Activated naive CD4-positive, alpha-beta T cell treated with Interleukin-2 at 50 U/mL for 16 hours (primary cell): ENCODE results near the gene TMSB4X.
"Not testable (repeated sequence)": the region's sequence is repeated elsewhere in the genome, so short reads cannot be mapped to it uniquely, and the experiment has no call there.

Experiments
- DNase-seq: peaks from one replicate; pipeline ENCODE4 v3.0.0-alpha.2; 2020

Gene TMSB4X

DNA sequence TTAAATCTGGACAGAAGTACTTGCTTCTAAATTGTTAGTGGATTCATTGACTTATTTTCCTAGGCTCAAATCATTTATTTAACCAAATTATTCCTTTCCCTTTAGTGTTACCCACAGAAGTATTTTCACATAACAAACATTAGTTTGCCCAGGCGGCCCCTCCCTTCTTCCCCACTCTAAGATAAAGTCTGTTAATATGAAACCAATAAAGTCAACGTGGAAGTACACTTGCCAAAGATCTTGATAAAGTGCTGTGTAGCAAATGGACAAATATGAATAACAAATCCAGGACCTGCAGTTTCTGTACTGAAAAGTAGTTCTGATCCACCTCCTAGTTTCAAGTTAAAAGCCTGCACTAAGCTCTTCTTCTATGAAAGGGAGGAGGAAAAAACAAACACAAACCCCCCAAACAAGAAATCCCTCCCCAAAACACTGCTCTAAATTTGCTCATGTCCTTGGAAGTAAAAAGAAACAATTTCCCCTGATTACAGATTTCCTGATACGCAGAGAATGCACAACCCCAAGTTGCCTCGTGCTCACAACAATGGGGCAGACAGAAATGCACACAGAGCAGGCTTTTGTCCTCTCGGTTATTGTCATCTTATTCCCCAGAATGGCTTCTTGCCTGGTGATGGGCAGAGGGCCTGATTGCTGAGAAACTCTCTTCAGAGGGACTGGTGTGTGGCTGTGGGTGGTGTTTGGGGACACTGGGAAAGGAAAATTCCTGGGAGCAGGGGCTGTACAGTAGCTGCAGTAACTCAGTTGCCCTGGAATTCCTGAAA is 23.2 kb downstream of the TMSB4X start:
- no peak for DNase-seq

GRCh38 chrX:12999422-12999821 is 24.5 kb downstream of the TMSB4X start:
- DNase-seq, result peak; percentile 61

- peak; percentile 23 for DNase-seq
These were observed 25.4 kb downstream of the TMSB4X start for GRCh38 chrX:13000301-13000811.

DNA sequence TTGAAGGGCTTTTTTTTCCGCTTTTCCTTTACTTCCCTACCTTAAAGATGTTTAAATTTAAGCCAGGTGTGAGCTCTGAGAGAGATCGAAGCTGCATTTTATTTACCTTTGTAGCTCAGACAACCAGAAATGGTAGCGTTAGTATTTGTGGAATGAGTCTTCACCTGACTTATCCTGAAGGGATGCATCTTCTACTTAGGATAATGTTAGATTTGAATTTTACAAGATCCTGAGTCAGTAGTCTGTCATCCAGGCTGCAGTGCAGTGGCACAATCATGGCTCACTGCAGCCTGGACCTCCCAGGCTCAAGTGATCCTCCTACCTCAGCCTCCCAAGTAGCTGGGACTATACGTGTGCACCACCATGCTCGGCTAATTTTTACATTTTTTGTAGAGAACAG is 26.2 kb downstream of the TMSB4X start:
- DNase-seq, result no peak

GRCh38 chrX:13001961-13002671 is 27.2 kb downstream of the TMSB4X start:
- DNase-seq, result peak; percentile 28

DNA sequence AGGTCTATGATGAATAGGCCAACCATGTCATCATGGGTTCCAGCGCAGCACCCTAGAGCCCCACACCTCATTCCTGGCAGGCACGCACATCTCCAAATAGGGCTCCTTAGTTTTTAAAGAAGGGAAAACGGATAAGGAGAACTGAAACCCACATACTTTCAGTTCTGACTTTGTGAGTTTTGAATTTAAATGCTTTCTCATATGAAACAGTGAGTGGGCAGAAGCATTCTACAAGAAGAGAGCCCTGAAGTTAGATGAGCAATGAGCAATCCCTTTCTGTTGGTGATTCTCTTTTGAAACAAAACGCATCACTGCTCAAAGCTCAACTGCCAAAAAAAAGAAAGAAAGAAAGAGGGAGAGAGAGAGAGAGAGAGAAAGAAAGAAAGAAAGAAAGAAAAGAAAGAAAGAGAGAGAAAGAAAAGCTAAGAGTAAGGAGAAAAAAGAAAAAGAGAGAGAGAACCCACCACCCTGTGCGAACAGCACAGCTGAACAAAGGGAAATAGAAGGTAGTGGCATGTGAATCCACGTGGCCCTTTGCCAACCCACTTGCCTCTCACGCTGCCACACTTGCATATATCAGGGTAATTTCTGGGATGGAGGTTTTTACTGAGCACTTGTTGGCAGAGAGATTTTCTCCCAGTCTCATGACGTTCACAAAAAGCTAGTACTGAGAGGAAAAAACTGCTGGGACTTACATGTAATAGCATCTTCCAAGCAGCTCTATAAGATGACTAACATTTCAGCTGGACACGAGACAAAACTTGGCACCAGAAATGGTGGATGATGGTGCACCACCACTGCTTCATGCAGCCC is 31.0 kb downstream of the TMSB4X start:
- peak; percentile 29 for DNase-seq

DNA sequence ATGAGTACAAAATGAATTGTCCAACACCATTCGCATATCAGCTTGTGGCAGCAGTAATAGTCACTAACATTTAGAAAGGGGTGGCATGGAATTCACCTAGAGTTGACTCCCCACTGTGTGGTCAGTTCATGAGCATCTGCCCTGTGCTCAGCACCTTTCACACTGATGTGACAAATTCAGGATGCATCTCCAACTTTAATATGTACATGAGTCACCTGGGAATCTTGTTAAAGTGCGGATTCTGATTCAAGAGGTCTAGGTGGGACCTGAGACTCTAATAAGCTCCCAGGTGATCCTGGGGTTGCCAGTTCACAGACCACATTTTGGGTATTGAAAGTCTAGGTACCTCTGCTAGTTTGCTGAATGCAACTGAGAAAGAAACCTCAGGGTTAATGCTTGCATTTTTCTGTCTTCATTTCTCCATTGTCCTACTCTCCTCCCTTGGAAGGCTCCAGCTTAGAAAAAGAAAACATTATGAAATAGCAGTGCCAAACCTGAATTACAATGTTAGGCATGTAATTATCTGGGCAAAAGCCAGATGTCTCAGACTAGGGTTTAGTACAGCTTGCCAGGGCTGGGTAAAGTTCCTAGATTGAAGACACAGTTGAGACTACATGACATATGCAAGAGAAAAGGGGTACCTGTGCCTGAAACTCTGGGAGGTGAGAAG is 32.7 kb downstream of the TMSB4X start:
- no peak for DNase-seq

DNA sequence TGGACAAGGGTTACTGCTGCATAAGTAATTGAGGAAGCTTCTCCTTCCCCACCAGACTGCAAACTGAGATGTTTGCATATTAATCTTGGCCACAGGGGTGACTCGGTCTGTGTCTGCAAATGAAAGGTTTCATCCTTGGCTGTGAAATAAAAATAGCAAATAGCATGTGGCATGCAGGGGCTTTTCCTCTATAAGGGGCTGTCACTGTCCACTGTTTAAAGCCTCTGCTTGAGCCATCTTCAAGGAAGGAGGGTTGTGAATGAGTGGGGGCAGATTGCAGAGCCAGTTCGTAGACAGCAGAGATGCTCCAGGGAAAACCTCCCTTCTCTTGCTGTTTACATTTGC is 33.3 kb downstream of the TMSB4X start:
- DNase-seq, result no peak

- DNase-seq, result no peak
These were observed 33.9 kb downstream of the TMSB4X start for GRCh38 chrX:13008851-13009250.

- DNase-seq, result no peak
These were observed 34.4 kb downstream of the TMSB4X start for GRCh38 chrX:13009273-13009672.

- no peak for DNase-seq
These were observed 34.9 kb downstream of the TMSB4X start for GRCh38 chrX:13009844-13010243.

- no peak for DNase-seq
These were observed 35.6 kb downstream of the TMSB4X start for GRCh38 chrX:13010546-13010945.

GRCh38 chrX:13013363-13014110 is 38.6 kb downstream of the TMSB4X start:
- peak; percentile 8 for DNase-seq

DNA sequence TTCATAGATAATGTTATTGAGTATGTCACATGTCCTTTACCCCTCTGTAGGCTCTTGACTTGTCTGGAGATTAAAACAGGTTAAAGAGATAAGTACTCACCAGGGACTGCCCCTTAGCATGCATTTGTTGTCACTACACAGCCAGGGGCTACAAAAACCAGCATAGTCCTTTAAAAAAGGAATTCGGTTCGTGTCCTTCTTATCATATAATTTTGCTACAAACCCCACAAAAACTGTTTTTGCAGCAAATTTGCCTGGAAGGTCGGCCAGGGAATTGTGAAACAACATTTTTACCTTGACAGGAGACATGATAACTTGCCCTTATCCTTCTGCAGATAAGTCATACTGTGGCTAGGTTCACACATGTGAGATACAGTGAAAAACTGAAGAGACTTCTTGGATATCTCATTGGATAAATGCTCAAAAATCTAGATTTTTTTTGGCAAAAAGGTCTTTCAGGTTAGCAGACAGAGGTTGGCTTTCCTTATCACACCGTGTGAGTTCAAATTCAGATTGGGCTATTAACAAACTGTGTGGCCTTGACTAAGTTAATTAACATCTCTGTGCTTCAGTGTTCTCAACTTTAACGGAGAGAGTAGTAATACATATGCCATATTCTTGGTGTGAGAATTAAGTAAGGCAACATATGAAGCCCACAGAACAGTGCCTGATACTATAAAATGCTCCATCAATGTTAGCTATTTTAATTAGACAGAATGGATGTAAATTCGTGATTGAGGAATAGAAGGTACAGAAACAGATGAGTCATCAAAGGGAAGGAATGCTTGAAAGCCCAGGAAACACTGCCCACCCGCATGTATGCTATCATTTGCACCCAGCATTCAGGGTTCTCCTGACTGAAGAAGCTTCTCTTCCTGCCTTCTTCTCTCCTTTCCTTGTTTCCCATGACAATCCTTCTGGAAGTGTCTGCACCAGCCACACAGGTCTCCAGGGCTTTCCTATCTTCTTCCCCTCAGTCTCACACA is 39.5 kb downstream of the TMSB4X start:
- no peak for DNase-seq

DNA sequence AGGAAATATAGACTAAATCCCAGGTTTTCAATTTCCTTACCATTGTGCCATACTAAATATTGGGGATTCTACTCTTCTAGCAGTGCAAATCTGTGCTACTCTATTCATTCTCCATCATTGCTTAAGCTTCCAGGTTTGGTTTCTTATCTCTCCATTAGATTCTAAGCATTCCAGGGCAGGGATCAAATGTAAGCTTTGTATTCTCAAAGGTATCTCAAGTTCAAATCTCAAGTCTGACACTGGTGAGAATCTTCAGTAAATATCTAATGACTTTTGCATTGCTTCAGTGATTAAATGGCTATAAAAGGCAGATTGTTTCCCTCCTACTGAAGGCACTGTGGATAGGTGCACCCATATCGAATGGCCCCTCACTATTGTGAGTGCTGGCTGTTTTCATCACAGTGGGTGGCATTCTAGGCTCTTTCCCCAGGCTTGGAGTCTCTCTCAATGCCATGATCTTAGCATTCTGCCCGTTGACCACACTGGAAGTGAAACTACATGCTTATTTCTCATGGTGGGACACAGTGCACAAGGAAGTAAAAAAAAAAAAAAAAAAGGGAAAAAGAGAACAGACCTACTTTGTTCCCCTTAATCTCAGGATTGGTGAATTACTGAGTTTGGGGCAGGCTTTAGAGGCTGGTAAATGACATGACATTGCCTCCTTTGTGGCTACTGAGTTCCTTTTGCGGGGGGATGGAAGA is 40.8 kb downstream of the TMSB4X start:
- no peak for DNase-seq

- DNase-seq, result not testable (repeated sequence)
These were observed 41.8 kb downstream of the TMSB4X start for GRCh38 chrX:13016731-13017130.

DNA sequence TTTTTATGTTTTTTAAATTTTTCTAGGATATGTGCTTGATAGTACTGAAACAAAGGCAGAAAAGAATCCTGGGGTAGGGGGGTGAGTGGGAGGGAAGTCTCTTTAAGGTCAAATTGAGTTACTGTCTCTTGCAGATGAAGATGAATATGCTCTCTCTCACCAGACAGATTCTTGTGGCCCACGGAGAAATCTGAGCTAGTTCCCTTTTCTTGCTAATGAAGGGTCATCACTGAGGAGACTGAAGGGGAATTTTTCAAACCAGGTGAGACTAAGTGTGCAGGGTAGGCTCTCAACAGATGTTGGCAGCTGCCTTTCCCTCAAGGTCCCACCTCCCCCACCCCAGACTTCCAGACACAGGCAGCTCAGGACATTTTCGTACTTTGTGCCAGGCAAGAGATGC is 48.0 kb downstream of the TMSB4X start:
- DNase-seq, result no peak

GRCh38 chrX:13023567-13023966 is 48.7 kb downstream of the TMSB4X start:
- no peak for DNase-seq

DNA sequence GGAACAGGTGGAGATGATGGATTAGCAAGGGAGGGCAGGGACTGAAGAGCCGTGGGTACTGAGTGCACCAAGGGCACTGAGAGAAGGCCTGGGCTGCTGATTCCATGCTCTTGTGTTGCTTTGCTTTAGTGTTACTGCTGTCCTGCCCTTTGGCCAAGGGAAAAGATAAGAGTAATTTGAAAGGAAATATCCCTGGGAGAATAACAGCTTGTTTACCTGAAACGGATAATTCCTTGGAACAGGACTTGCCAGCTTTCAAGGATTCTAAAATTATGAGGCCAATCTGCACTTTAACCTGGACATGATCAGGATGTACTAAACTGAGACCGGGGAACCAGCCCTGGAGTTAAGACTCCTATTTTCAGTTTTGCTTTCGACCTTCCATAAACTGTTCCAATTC is 49.1 kb downstream of the TMSB4X start:
- DNase-seq, result no peak

- no peak for DNase-seq
These were observed 50.1 kb downstream of the TMSB4X start for GRCh38 chrX:13024986-13025385.
